AG04450 (cell line): ENCODE results near the gene RUFY1. TPM values are rescaled to one million over a fixed set of nuclear protein-coding genes. Genes with fewer than 3 reads are reported as not detected.
"Not testable (repeated sequence)": the region's sequence is repeated elsewhere in the genome, so short reads cannot be mapped to it uniquely, and the experiment has no call there.

Experiments used
- CTCF ChIA-PET: fragments of 300-600, 350-600 bp; formaldehyde crosslinking; extraction: SDS; loops from one replicate; lab custom pipeline; 2022; ENCODE audit warnings: antibody characterized with exemption, inconsistent platforms; lab: Charles Lee
- POLR2A ChIA-PET: fragments of 350-600 bp; formaldehyde crosslinking; extraction: SDS; loops from one replicate; lab custom pipeline; 2021; ENCODE audit warnings: antibody characterized with exemption, inconsistent platforms; lab: Yijun Ruan, JAX
- DNase-seq: peaks from one replicate; pipeline ENCODE4 v3.0.0-alpha.2; 2011; ENCODE audit warnings: low read depth, low spot score
- H3K27ac ChIP-seq: one replicate; pipeline ENCODE4 v1.5.1; 2012; ENCODE audit warnings: low read depth, low read length, control low read depth
- H3K27me3 ChIP-seq: one replicate; pipeline ENCODE4 v1.6.0; 2012; ENCODE audit warnings: low read length; ENCODE audit not compliant: control insufficient read depth, insufficient read depth
- H3K4me3 ChIP-seq: 2 replicates; pipeline ENCODE4 v1.5.1; 2011; ENCODE audit warnings: mild to moderate bottlenecking, low read depth, low read length, control low read depth
- H3K9me3 ChIP-seq: 2 replicates; pipeline ENCODE4 v1.5.1; 2012; ENCODE audit warnings: low read length; ENCODE audit not compliant: control insufficient read depth, insufficient read depth
- CTCF ChIP-seq: IDR thresholded peaks from 2 replicates; pipeline ENCODE4 v1.5.1; 2011; ENCODE audit warnings: low read depth, low read length, control low read depth, inconsistent platforms
- polyA plus RNA-seq: library from polyadenylated mRNA; depleted of rRNA; stranded (reverse); fragments of >200 nt; gene quantifications from 2 replicates; pipeline ENCODE4 v1.2.3, GENCODE V29; 2011

The RUFY1 gene
- polyA plus RNA-seq, 1 experiment, result 31.1 TPM

DNA sequence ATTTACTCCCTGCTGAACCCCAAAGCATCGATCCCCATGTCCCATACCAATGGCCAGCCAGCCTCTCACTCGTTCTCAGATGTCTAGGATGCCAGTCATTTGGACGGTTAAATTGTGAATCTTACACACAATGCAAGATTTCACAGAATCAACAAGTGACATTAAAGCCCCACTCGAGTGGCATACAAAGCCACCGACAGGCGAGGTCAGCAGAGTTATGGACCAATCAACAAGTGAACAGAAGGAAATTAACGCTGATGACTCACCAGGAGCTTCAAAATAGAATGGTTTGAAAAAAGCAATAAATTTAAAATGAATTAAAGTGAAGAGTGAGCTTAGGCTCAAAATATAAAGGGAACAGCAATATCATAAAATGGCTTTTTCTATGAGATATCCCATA, 8.2 kb upstream of the RUFY1 start:
- CTCF ChIA-PET, result interaction anchor here (1.0 kb wide), 1 partner anchor 1306 kb away, joined by 4 read pairs; no protein-coding TSS in a partner anchor
- no peak overlapping the region for H3K27ac ChIP-seq

GRCh38 chr5:179543275-179543674, 7.1 kb upstream of the RUFY1 start:
- H3K27ac ChIP-seq, POLR2A ChIA-PET: not testable (repeated sequence)

More for the DNA sequence above, 8.2 kb upstream of the RUFY1 start:
- POLR2A ChIA-PET, result no interaction called here
- no peak for DNase-seq
- no peak for TF ChIP-seq CTCF
- H3K4me3 ChIP-seq, result no peak overlapping the region
- no peaks in the 10 kb centered on the region for H3K9me3 ChIP-seq
- H3K27me3 ChIP-seq, result no peaks in the 10 kb centered on the region

GRCh38 chr5:179553006-179553405, 2.7 kb downstream of the RUFY1 start:
- H3K4me3 ChIP-seq, result no peak overlapping the region
- no peaks in the 10 kb centered on the region for H3K9me3 ChIP-seq
- POLR2A ChIA-PET, result no interaction called here
- no peak overlapping the region for H3K27ac ChIP-seq
- no peaks in the 10 kb centered on the region for H3K27me3 ChIP-seq
- no peak for DNase-seq
- CTCF ChIA-PET, result no interaction called here
- no peak for TF ChIP-seq CTCF

More at GRCh38 chr5:179543275-179543674, 7.1 kb upstream of the RUFY1 start:
- H3K27me3 ChIP-seq, H3K9me3 ChIP-seq, DNase-seq, CTCF ChIA-PET, H3K4me3 ChIP-seq: not testable (repeated sequence)

DNA sequence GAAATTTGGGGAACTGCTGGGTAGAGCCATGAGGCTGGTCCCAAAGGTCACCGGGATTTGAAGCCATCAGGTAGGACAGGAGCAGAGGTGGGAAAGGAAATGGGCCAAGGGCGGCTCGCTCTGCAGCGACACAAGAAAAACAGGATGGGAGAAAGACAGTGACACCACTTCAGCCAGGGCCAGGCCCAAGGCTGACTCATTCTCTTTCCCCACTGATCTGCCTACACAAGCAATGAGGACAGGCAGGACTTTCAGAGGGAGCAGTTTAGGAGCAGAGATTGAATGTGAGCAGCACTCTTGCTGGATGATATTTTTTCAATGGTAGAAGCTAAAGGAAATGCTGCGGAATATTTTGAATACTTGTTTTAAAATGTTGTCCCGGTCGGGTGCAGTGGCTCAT, 3.5 kb downstream of the RUFY1 start:
- no peak for DNase-seq
- H3K27me3 ChIP-seq, result no peaks in the 10 kb centered on the region
- POLR2A ChIA-PET, result no interaction called here
- no peaks in the 10 kb centered on the region for H3K9me3 ChIP-seq
- TF ChIP-seq CTCF, result no peak
- CTCF ChIA-PET, result interaction anchor here (0.7 kb wide), 1 partner anchor 386 kb away, joined by 3 read pairs; no protein-coding TSS in a partner anchor
- no peak overlapping the region for H3K4me3 ChIP-seq
- H3K27ac ChIP-seq, result peak overlapping the region; percentile 31

DNA sequence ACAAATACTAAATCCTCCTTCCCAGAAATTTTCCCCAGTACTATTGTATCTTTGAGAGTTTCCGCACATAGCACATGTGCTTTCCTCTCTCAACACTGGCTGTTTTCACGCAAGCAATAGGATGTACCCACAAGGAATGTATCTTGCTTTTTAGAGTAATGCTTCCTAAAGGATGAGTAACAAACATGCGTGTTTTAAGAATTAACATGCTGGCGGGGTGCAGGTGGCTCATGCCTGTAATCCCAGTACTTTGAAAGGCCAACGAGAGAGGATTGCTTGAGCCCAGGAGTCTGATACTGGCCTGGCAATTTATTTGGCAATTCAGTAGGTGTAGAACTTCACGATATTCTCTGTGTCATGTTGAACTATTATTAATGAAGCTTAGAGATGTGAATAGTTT, 4.6 kb downstream of the RUFY1 start:
- ChIA-PET POLR2A (no interaction called here), CTCF (no interaction called here)
- Histone ChIP-seq H3K9me3 (no peaks in the 10 kb centered on the region), H3K27ac (no peak overlapping the region), H3K4me3 (no peak overlapping the region), H3K27me3 (no peaks in the 10 kb centered on the region)
- no peak for DNase-seq
- no peak for TF ChIP-seq CTCF

DNA sequence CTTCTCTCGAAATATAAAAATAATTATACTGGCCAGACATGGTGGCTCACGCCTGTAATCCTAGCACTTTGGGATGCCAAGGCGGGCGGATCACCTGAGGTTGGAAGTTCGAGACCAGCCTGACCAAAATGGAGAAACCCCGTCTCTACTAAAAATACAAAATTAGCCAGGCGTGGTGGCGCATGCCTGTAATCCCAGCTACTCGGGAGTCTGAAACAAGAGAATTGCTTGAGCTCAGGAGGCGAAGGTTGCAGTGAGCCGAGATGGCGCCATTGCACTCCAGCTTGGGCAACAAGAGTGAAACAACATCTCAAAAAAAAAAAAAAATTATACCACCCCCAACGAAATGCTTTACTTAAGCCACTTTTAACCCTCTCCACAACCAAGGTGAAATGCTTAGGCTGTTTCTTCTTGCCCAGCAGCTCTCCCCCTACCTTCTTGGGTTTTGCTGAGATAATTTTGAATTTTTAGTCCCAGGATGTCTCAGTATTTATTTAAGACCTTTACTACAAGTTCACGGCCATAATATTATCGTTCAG, 8.0 kb downstream of the RUFY1 start:
- not testable (repeated sequence) for H3K4me3 ChIP-seq, H3K27ac ChIP-seq, H3K27me3 ChIP-seq, H3K9me3 ChIP-seq, DNase-seq
- ChIA-PET CTCF (interaction anchor here (0.6 to 0.7 kb wide), 2 partner anchors 16 to 258 kb away, joined by 3 to 4 read pairs; no protein-coding TSS in a partner anchor), POLR2A (interaction anchor here (0.6 to 2.4 kb wide), 2 partner anchors 8 to 40 kb away, joined by 9 to 22 read pairs; partner anchors contain the start of gene RUFY1)
